ENCODE measurements around the gene TWSG1. TPM values are rescaled to one million over a fixed set of nuclear protein-coding genes. Genes with fewer than 3 reads are reported as not detected.

TWSG1 gene
- total RNA-seq, 1 experiment from 2014 or later = 43.7 TPM

DNA sequence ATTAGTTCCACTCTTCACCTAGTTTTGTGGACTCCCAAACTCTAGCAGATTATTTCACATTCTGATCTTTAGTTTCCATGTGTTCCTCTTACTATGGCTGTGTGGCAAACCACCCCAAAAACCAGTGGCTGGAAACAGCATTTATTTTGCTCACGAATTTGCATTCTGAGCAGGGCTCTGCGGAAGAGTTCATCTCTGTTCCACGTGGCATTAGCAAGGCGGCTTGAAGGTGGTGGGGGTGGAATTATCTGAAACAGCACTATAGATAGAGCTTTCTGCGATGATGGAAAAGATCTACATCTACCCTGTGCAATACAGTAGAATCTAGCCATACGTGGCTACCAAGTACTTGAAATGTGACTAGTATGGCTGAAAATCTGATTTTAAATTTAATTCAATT lies 5.9 kb downstream of the TWSG1 start:
- intact Hi-C loops (cut with micrococcal nuclease; ENCODE audit: unreplicated experiment) = no loop called here
- no peaks in the 10 kb centered on the region for H3K36me3 ChIP-seq (ENCODE audit: control insufficient read depth, insufficient read depth, low read length)
- no peak overlapping the region for H3K4me3 Mint-ChIP-seq (ENCODE audit: unreplicated experiment)
- H3K27me3 Mint-ChIP-seq (ENCODE audit: insufficient read depth, unreplicated experiment) = no peaks in the 10 kb centered on the region
- DNase-seq = no peak
- peaks cover 28% of the 10 kb centered on the region for H3K36me3 Mint-ChIP-seq (ENCODE audit: insufficient read depth, unreplicated experiment)
- ChIA-PET POLR2A (no interaction called here), CTCF (no interaction called here)
- no peaks in the 10 kb centered on the region for H3K9me3 Mint-ChIP-seq (ENCODE audit: unreplicated experiment)
- H3K27ac Mint-ChIP-seq (ENCODE audit: unreplicated experiment) = no peak overlapping the region
- H3K4me1 ChIP-seq = 0 out of 2 replicates have a peak, but pooled peaks cover 4% of the 10 kb centered on the region
- no peaks in the 10 kb centered on the region for H3K4me1 Mint-ChIP-seq (ENCODE audit: low read depth, unreplicated experiment)
- no peak overlapping the region for H3K4me3 ChIP-seq (ENCODE audit: low read depth, low read length)
- no TSS peak for BruUV-seq (replicated peaks)
- H3K27me3 ChIP-seq (replicated peaks; ENCODE audit: control insufficient read depth, insufficient read depth, low read length) = no peaks in the 10 kb centered on the region
- no peaks in the 10 kb centered on the region for H3K9me3 ChIP-seq
- TF ChIP-seq, protein P1, sequence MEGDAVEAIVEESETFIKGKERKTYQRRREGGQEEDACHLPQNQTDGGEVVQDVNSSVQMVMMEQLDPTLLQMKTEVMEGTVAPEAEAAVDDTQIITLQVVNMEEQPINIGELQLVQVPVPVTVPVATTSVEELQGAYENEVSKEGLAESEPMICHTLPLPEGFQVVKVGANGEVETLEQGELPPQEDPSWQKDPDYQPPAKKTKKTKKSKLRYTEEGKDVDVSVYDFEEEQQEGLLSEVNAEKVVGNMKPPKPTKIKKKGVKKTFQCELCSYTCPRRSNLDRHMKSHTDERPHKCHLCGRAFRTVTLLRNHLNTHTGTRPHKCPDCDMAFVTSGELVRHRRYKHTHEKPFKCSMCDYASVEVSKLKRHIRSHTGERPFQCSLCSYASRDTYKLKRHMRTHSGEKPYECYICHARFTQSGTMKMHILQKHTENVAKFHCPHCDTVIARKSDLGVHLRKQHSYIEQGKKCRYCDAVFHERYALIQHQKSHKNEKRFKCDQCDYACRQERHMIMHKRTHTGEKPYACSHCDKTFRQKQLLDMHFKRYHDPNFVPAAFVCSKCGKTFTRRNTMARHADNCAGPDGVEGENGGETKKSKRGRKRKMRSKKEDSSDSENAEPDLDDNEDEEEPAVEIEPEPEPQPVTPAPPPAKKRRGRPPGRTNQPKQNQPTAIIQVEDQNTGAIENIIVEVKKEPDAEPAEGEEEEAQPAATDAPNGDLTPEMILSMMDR (IDR thresholded peaks at IDR 0.05; ENCODE audit: insufficient read depth in 1 of 2, low read depth in 1 of 2, low read length in 1 of 2, severe bottlenecking in 1 of 2, unreplicated experiment in 1 of 2) = no peak

- no peak overlapping the region for H3K27ac Mint-ChIP-seq (ENCODE audit: unreplicated experiment)
- no peaks in the 10 kb centered on the region for H3K27me3 Mint-ChIP-seq (ENCODE audit: insufficient read depth, unreplicated experiment)
- peaks cover 8% of the 10 kb centered on the region for H3K4me1 Mint-ChIP-seq (ENCODE audit: low read depth, unreplicated experiment)
- no peaks in the 10 kb centered on the region for H3K9me3 Mint-ChIP-seq (ENCODE audit: unreplicated experiment)
- ChIA-PET POLR2A (no interaction called here), CTCF (no interaction called here)
- Histone ChIP-seq H3K36me3 (ENCODE audit: control insufficient read depth, insufficient read depth, low read length) (no peaks in the 10 kb centered on the region), H3K4me1 (0 out of 2 replicates have a peak, but pooled peaks cover 6% of the 10 kb centered on the region), H3K9me3 (no peaks in the 10 kb centered on the region), H3K4me3 (ENCODE audit: low read depth, low read length) (no peak overlapping the region), H3K27me3 (replicated peaks; ENCODE audit: control insufficient read depth, insufficient read depth, low read length) (no peaks in the 10 kb centered on the region)
- no peak for DNase-seq
- TF ChIP-seq, protein P1 (IDR thresholded peaks at IDR 0.05; ENCODE audit: insufficient read depth in 1 of 2, low read depth in 1 of 2, low read length in 1 of 2, severe bottlenecking in 1 of 2, unreplicated experiment in 1 of 2) = no peak
- intact Hi-C loops (cut with micrococcal nuclease; ENCODE audit: unreplicated experiment) = no loop called here
- peaks cover 21% of the 10 kb centered on the region for H3K36me3 Mint-ChIP-seq (ENCODE audit: insufficient read depth, unreplicated experiment)
- no TSS peak for BruUV-seq (replicated peaks)
- H3K4me3 Mint-ChIP-seq (ENCODE audit: unreplicated experiment) = no peak overlapping the region
Observed at GRCh38 chr18:9343577-9343976, 9.0 kb downstream of the TWSG1 start.

DNA sequence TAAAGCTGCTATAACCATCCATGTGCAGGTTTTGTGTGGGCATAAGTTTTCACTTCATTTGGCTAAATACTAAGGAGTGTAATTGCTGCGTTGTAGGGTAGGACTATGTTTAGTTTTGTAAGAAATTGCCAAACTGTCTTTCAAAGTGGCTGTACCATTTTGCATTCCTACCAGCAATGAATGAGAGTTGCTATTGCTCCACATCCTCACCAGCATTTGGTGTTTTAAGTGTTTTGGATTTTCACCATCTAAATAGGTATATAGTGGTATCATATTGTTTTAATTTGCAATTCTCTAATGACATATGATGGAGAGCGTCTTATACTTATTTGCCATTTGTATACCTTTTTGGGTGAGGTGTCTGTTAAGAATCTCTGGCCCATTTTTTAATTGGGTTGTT lies 12.2 kb downstream of the TWSG1 start:
- no peaks in the 10 kb centered on the region for H3K9me3 Mint-ChIP-seq (ENCODE audit: unreplicated experiment)
- Histone ChIP-seq H3K4me3 (ENCODE audit: low read depth, low read length) (no peak overlapping the region), H3K4me1 (0 out of 2 replicates have a peak, but pooled peaks cover 7% of the 10 kb centered on the region), H3K9me3 (no peaks in the 10 kb centered on the region), H3K27me3 (replicated peaks; ENCODE audit: control insufficient read depth, insufficient read depth, low read length) (no peaks in the 10 kb centered on the region), H3K36me3 (ENCODE audit: control insufficient read depth, insufficient read depth, low read length) (no peaks in the 10 kb centered on the region)
- no peak overlapping the region for H3K27ac Mint-ChIP-seq (ENCODE audit: unreplicated experiment)
- no peak overlapping the region for H3K4me3 Mint-ChIP-seq (ENCODE audit: unreplicated experiment)
- peaks cover 8% of the 10 kb centered on the region for H3K4me1 Mint-ChIP-seq (ENCODE audit: low read depth, unreplicated experiment)
- DNase-seq = no peak
- intact Hi-C loops (cut with micrococcal nuclease; ENCODE audit: unreplicated experiment) = no loop called here
- TF ChIP-seq, protein P1 (IDR thresholded peaks at IDR 0.05; ENCODE audit: insufficient read depth in 1 of 2, low read depth in 1 of 2, low read length in 1 of 2, severe bottlenecking in 1 of 2, unreplicated experiment in 1 of 2) = no peak
- peaks cover 6% of the 10 kb centered on the region for H3K36me3 Mint-ChIP-seq (ENCODE audit: insufficient read depth, unreplicated experiment)
- BruUV-seq (replicated peaks) = no TSS peak
- CTCF ChIA-PET = interaction anchor here (0.6 kb wide), 1 partner anchor 12 kb away, joined by 4 read pairs; the partner anchor contains the start of gene TWSG1
- H3K27me3 Mint-ChIP-seq (ENCODE audit: insufficient read depth, unreplicated experiment) = no peaks in the 10 kb centered on the region
- POLR2A ChIA-PET = no interaction called here
